HG03521 (cell line): ENCODE measurements around the gene TMOD1.
"Not testable (repeated sequence)": the region's sequence is repeated elsewhere in the genome, so short reads cannot be mapped to it uniquely, and the experiment has no call there.

Experiments
- ATAC-seq: cut with Tn5 transposase; IDR thresholded peaks from one replicate; pipeline ENCODE4 v1.9.1; 2021; ENCODE audit warnings: mild to moderate bottlenecking, moderate library complexity; ENCODE audit not compliant: unreplicated experiment

The TMOD1 gene

GRCh38 chr9:97497558-97498375, 3.7 kb upstream of the TMOD1 start:
- ATAC-seq: not testable (repeated sequence)

DNA sequence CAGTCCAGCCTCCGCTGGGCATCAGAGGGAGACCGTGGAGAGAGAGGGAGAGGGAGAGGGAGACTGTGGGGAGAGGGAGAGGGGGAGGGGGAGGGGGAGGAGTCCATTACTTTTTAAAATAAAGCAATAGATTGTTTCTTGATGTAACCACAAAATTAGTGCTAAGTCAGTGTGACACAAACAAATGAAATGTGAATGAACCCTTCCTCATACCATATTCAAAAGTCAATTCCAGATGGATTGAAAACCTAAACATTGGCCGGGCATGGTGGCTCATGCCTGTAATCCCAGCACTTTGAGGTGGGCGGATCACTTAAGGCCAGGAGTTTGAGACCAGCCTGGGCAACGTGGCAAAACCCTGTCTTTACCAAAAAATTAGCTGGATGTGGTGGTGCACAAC, 2.6 kb upstream of the TMOD1 start:
- not testable (repeated sequence) for ATAC-seq

DNA sequence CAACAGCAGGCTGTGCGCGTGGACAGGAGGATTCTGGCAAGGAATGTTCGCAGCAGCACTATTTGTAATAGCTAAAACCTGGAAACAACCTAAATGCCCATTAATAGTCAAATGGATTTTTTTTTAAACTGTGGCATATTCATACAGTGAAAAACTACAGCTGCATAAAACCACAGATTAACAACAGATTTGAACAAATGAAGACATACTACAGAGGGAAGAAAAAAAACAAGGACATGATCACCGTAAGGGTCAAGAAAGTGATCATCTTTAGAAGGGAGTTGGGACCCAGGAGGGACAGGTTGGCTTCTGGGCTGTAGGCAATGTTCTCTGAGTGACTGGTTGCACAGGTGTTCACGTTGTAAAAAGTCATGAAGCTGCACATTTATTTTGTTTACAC, 1.2 kb upstream of the TMOD1 start:
- ATAC-seq: no peak

GRCh38 chr9:97500765-97501176, 695 bp upstream of the TMOD1 start:
- ATAC-seq: no peak

GRCh38 chr9:97501972-97502221, 431 bp downstream of the TMOD1 start:
- ATAC-seq: peak; percentile 32

GRCh38 chr9:97502222-97502983, 937 bp downstream of the TMOD1 start:
- peak; percentile 16 for ATAC-seq

DNA sequence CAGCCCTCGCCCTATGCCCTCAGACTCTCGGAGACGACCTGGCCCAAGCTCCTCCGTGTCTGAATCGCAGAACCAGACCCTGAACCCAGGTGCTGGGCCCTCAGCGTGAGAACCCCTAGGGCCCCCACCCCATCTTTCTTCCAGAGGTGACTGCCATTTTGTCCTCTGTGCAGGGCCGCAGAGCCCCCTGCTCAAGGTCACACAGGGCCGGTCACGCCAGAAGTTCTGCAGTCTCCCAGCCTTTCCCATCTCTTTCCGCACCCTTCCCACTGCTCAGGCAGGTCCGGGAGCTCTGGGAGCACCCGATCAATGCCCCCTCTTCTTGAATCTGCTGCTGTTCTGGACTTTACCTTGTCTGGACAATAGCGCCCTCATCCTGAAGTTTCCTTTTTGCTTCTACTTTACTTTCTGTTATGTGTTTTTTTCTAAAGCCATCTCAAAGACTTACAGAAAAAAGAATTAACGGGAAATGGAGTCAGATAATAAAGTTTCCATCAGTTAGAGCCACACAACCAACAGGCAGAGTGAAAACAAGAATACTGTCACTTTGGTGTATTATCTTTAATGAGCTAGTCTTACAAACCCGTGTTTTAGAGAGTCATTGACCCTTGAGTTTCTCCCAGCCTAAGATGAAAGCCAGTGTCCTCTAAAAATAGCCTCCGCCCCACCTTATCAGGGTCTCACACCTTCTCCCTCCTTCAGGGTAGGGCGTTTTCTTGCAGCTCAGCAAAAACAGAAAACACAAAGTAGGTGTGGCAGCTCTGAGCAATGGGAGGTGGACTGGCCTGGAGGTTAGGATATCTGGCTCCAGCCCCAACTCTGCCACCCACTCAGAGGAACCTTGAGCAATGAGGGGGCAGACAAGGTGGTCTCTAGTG, 1.8 kb downstream of the TMOD1 start:
- ATAC-seq: no peak

DNA sequence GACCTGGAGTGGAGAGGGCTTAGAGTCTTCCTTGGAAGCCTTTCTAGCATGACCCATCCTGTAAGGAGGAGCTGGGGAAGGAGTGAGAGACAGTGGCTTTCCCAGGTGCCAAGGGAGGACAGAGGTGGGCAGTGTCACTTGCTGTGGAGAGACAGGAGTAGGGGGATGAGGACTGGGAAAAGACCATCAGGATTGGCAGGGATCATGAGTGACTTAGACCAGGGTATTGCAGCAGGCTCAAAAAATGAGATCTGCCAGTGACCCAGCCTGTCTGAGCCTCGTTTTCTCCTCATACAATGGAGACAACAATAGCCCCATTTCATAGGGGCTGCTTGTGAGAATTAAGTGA, 2.4 kb downstream of the TMOD1 start:
- ATAC-seq: no peak

DNA sequence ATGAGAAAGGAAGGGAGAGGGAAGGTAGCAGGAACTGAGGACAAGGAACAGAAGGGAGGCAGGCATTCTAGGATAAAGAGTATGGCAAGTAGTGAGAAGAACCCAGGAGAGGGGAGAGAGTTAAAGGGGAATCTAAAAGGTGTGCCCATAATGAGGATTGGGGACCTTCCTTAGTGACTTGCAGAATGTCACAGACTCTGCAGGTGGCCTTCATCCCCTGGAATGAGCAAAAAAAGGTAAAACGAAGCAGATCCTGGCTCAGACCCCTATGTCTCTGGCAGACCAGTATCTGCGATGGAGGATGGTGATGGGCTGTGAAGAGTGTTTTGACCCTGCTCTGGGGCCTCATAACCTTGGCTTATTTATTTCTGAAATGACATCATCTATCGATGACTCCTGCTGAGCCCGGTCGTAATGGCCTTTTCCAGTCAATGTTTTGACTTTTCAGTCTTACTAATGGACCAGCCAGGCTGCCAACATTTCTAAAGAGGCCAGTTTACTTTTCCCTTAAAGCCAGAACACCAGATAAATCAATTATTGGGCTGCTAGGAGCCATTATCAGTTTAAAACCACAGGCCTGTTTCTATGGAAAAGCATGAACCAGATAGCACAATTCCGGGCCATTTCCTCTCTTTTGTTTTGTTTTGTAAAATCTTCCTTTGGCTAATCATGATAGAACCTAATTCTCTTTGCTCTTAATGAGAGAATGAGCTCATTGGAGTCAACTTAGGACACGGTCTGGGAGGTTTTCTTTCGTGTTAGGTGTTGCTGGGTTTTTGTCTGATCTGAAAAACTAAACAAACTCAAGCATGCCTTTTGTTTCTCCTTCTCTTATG, 3.1 kb downstream of the TMOD1 start:
- ATAC-seq: no peak

- no peak for ATAC-seq
Observed at GRCh38 chr9:97505845-97506244, 4.4 kb downstream of the TMOD1 start.

GRCh38 chr9:97506306-97506705, 4.8 kb downstream of the TMOD1 start:
- no peak for ATAC-seq

DNA sequence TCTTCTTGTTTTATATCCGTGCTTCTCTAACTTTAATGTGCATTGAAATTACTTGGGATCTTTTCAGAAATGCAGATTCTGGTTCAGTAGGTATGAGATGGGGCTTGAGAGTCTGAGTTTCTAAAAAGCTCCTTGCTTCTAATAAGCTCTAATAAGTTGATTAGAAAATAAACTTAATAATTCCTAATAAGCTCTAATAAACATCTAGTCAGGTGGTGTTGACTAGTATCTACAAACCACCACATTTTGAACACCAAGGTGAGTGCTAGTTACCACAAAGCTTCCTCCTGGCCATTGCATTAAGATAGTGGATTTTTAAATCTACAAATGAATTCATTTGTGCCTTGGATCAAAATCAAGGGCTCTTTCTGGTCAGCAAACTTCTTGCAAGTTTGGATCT, 5.3 kb downstream of the TMOD1 start:
- no peak for ATAC-seq

GRCh38 chr9:97507428-97507984, 6.0 kb downstream of the TMOD1 start:
- no peak for ATAC-seq

DNA sequence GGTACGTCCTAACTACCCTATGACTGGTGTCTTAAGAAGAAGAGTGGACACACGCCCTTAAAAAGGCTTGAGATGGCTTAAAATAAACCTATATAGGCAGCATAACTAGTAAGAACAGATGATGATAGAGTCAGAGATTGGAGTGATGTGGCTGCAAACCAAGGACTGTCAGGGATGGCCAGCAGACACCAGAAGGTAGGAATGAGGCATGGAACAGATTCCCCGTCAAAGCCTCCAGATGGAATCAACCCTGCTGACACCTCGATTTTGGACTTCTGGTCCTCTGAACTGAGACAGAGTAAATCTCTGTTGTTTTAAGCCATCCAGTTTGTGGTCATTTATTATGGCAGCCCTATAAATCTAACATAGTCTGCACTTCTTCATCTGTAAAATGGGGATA, 7.4 kb downstream of the TMOD1 start:
- ATAC-seq: no peak

- ATAC-seq: peak; percentile 40
Observed at GRCh38 chr9:97510797-97511654, 9.6 kb downstream of the TMOD1 start.

- no peak for ATAC-seq
Observed at GRCh38 chr9:97511655-97512427, 10.4 kb downstream of the TMOD1 start.

GRCh38 chr9:97512966-97513560, 11.6 kb downstream of the TMOD1 start:
- no peak for ATAC-seq

DNA sequence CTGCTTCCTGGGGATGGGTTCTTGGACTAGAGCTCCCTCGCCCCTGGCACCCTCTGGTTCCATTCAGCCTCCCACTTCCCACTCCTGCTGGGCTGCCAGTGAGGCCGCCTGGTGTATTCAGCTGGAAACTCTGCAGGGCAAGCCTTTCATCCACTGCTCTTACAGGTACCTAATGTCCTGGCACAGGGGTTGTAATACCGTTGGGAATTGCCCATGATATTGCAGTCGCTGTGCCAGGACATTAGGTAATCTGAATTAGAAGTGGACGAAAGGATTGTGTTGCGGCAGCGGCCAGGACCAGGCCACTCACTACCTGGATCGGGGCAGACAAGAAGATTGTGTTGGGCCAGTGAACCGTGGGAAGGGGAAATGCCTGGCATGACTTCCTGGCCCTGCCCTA, 13.1 kb downstream of the TMOD1 start:
- ATAC-seq: no peak
